ENCODE measurements around the gene FAM184A.

The FAM184A gene

GRCh38 chr6:119078376-119079282 lies at the start of gene FAM184A:
Gene FAM184A, minus strand, starts transcription at chr6:119078664. Its CDS starts 365 bp downstream, at chr6:119078299.
- DNase-seq (ENCODE audit: extremely low read depth, low read depth): no peak
- TF ChIP-seq, protein P1, sequence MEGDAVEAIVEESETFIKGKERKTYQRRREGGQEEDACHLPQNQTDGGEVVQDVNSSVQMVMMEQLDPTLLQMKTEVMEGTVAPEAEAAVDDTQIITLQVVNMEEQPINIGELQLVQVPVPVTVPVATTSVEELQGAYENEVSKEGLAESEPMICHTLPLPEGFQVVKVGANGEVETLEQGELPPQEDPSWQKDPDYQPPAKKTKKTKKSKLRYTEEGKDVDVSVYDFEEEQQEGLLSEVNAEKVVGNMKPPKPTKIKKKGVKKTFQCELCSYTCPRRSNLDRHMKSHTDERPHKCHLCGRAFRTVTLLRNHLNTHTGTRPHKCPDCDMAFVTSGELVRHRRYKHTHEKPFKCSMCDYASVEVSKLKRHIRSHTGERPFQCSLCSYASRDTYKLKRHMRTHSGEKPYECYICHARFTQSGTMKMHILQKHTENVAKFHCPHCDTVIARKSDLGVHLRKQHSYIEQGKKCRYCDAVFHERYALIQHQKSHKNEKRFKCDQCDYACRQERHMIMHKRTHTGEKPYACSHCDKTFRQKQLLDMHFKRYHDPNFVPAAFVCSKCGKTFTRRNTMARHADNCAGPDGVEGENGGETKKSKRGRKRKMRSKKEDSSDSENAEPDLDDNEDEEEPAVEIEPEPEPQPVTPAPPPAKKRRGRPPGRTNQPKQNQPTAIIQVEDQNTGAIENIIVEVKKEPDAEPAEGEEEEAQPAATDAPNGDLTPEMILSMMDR (IDR thresholded peaks at IDR 0.05; ENCODE audit: low read depth, low read length, missing control alignments): peak; percentile 21
- peak within 1 kb of the TSS; percentile 36 for H3K4me3 ChIP-seq (replicated peaks; ENCODE audit: low read depth, low read length)

- no peak for DNase-seq (ENCODE audit: extremely low read depth, low read depth)
- H3K4me3 ChIP-seq (replicated peaks; ENCODE audit: low read depth, low read length): no peak overlapping the region
- TF ChIP-seq, protein P1 (IDR thresholded peaks at IDR 0.05; ENCODE audit: low read depth, low read length, missing control alignments): no peak
Measured at GRCh38 chr6:119127627-119128026, 49.2 kb upstream of the FAM184A start.

GRCh38 chr6:119126826-119127225 lies 48.4 kb upstream of the FAM184A start:
- no peak for DNase-seq (ENCODE audit: extremely low read depth, low read depth)
- TF ChIP-seq, protein P1 (IDR thresholded peaks at IDR 0.05; ENCODE audit: low read depth, low read length, missing control alignments): no peak
- H3K4me3 ChIP-seq (replicated peaks; ENCODE audit: low read depth, low read length): no peak overlapping the region

DNA sequence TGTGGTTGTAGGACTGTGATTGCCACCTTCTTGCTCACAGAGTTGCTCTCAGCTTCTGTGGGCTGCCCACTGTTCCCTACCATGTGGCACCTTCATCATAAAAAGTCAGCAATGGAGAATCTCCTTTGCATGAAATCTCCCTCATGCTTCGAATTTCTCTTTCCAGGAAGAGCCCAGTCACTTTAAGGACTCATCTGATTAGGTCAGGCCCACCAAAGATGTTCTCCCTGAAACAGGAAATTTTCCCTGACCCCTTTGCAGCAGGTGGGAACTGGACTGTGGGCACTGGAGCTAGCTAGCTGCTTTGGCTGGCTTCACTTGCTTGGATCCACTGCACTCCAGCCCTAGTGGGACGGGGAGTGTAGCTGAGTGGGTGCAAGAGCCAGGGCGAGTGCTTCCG lies 47.7 kb upstream of the FAM184A start:
- TF ChIP-seq, protein P1 (IDR thresholded peaks at IDR 0.05; ENCODE audit: low read depth, low read length, missing control alignments): no peak
- no peak for DNase-seq (ENCODE audit: extremely low read depth, low read depth)
- no peak overlapping the region for H3K4me3 ChIP-seq (replicated peaks; ENCODE audit: low read depth, low read length)

GRCh38 chr6:119125576-119125975 lies 47.1 kb upstream of the FAM184A start:
- H3K4me3 ChIP-seq (replicated peaks; ENCODE audit: low read depth, low read length): no peak overlapping the region
- no peak for DNase-seq (ENCODE audit: extremely low read depth, low read depth)
- TF ChIP-seq, protein P1 (IDR thresholded peaks at IDR 0.05; ENCODE audit: low read depth, low read length, missing control alignments): no peak

GRCh38 chr6:119124079-119124824 lies 45.8 kb upstream of the FAM184A start:
- TF ChIP-seq, protein P1 (IDR thresholded peaks at IDR 0.05; ENCODE audit: low read depth, low read length, missing control alignments): no peak
- H3K4me3 ChIP-seq (replicated peaks; ENCODE audit: low read depth, low read length): no peak overlapping the region
- DNase-seq (ENCODE audit: extremely low read depth, low read depth): no peak

Data from HFF-Myc (cell line).